ENCODE results near the gene ALOX5. TPM values are rescaled to one million over a fixed set of nuclear protein-coding genes. Genes with fewer than 3 reads are reported as not detected.

Gene ALOX5
- total RNA-seq, 1 donor from 2014 or later: not detected

GRCh38 chr10:45370202-45370955 is 3.6 kb upstream of the ALOX5 start:
- peaks cover 93% of the 10 kb centered on the region for H3K27me3 Mint-ChIP-seq (ENCODE audit: low read depth)
- H3K4me3 Mint-ChIP-seq: no peak overlapping the region
- no peaks in the 10 kb centered on the region for H3K36me3 Mint-ChIP-seq (ENCODE audit: low read depth)
- H3K27ac Mint-ChIP-seq (ENCODE audit: unreplicated experiment): no peak overlapping the region
- DNase-seq (ENCODE audit: low read depth, low spot score): no peak
- no peaks in the 10 kb centered on the region for H3K9me3 Mint-ChIP-seq
- no peak for TF ChIP-seq CTCF (conservative IDR thresholded peaks at IDR 0.05)
- H3K4me1 Mint-ChIP-seq: peaks cover 8% of the 10 kb centered on the region

DNA sequence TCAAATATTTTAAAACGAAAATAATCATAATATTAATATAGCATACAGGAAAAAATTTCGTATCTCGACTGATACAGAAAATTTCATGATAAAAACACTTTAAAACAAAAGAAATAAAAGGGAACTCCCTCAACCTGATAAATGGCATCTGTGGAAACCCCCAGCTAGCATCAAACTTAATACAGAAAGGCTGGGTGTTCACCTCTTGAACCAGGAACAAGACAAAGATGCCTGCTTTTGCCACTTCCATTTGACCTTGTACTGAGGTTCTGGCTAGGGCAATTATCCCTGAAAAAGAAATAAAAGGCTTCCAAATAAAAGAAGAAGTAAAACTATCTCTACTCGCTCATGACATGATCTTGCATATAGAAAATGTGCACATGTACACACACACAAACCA is 2.5 kb upstream of the ALOX5 start:
- TF ChIP-seq CTCF (conservative IDR thresholded peaks at IDR 0.05): no peak
- peaks cover 96% of the 10 kb centered on the region for H3K27me3 Mint-ChIP-seq (ENCODE audit: low read depth)

GRCh38 chr10:45372251-45372951 is 1.6 kb upstream of the ALOX5 start:
- Mint-ChIP-seq H3K4me3 (peak overlapping the region; percentile 68), H3K27me3 (ENCODE audit: low read depth) (peaks cover 98% of the 10 kb centered on the region), H3K36me3 (ENCODE audit: low read depth) (no peaks in the 10 kb centered on the region), H3K9me3 (no peaks in the 10 kb centered on the region), H3K4me1 (peaks cover 8% of the 10 kb centered on the region), H3K27ac (ENCODE audit: unreplicated experiment) (no peak overlapping the region)
- no peak for TF ChIP-seq CTCF (conservative IDR thresholded peaks at IDR 0.05)
- no peak for DNase-seq (ENCODE audit: low read depth, low spot score)

More for the DNA sequence above, 2.5 kb upstream of the ALOX5 start:
- H3K4me1 Mint-ChIP-seq: peaks cover 8% of the 10 kb centered on the region
- no peak overlapping the region for H3K27ac Mint-ChIP-seq (ENCODE audit: unreplicated experiment)
- no peak for DNase-seq (ENCODE audit: low read depth, low spot score)
- H3K4me3 Mint-ChIP-seq: no peak overlapping the region
- H3K9me3 Mint-ChIP-seq: no peaks in the 10 kb centered on the region
- H3K36me3 Mint-ChIP-seq (ENCODE audit: low read depth): no peaks in the 10 kb centered on the region

- Mint-ChIP-seq H3K4me3 (peak overlapping the region; percentile 68), H3K27ac (ENCODE audit: unreplicated experiment) (no peak overlapping the region), H3K36me3 (ENCODE audit: low read depth) (no peaks in the 10 kb centered on the region), H3K9me3 (no peaks in the 10 kb centered on the region), H3K27me3 (ENCODE audit: low read depth) (peaks cover 98% of the 10 kb centered on the region), H3K4me1 (peaks cover 8% of the 10 kb centered on the region)
- DNase-seq (ENCODE audit: low read depth, low spot score): no peak
- TF ChIP-seq CTCF (conservative IDR thresholded peaks at IDR 0.05): no peak
Measured at GRCh38 chr10:45373003-45373575, 927 bp upstream of the ALOX5 start.

- H3K36me3 Mint-ChIP-seq (ENCODE audit: low read depth): no peaks in the 10 kb centered on the region
- no peaks in the 10 kb centered on the region for H3K9me3 Mint-ChIP-seq
- H3K4me3 Mint-ChIP-seq: no peak overlapping the region
- H3K27me3 Mint-ChIP-seq (ENCODE audit: low read depth): peaks cover 90% of the 10 kb centered on the region
- no peak overlapping the region for H3K27ac Mint-ChIP-seq (ENCODE audit: unreplicated experiment)
- DNase-seq (ENCODE audit: low read depth, low spot score): no peak
- TF ChIP-seq CTCF (conservative IDR thresholded peaks at IDR 0.05): no peak
- H3K4me1 Mint-ChIP-seq: peaks cover 8% of the 10 kb centered on the region
Measured at GRCh38 chr10:45374350-45375052, 485 bp downstream of the ALOX5 start.

All from neural crest cell (in vitro differentiated cells).